GM23338 (cell line): ENCODE measurements around the gene NDC1. TPM values are rescaled to one million over a fixed set of nuclear protein-coding genes. Genes with fewer than 3 reads are reported as not detected.
"Not testable (repeated sequence)": the region's sequence is repeated elsewhere in the genome, so short reads cannot be mapped to it uniquely, and the experiment has no call there.

Experiments
- ATAC-seq: fragments of 200-7000 bp; cut with Tn5 transposase; 3 replicates; pipeline ENCODE4 v1.9.1; 2020
- DNase-seq: peaks from one replicate; pipeline ENCODE4 v3.0.0-alpha.2; 2015; ENCODE audit warnings: low spot score
- H2AFZ ChIP-seq: fragments of 200-600 bp; sonication (generic); 2 replicates; pipeline ENCODE4 v1.8.0; 2016; ENCODE audit warnings: antibody characterized with exemption, mild to moderate bottlenecking, moderate library complexity
- H3F3A ChIP-seq: fragments of 200-600 bp; sonication (generic); replicated peaks from 2 replicates; pipeline ENCODE4 v1.8.0; 2017; ENCODE audit warnings: antibody characterized with exemption, mixed run types, low read depth
- H3K27ac ChIP-seq: fragments of 200-600 bp; sonication (generic); 2 replicates; pipeline ENCODE4 v1.6.1; 2016; ENCODE audit warnings: low read depth
- H3K27me3 ChIP-seq: fragments of 200-600 bp; sonication (generic); 2 replicates; pipeline ENCODE4 v1.8.0; 2016; ENCODE audit warnings: mild to moderate bottlenecking, mixed run types, moderate library complexity; ENCODE audit not compliant: insufficient read depth
- H3K36me3 ChIP-seq: fragments of 200-600 bp; sonication (generic); 2 replicates; pipeline ENCODE4 v1.8.0; 2016; ENCODE audit warnings: mild to moderate bottlenecking; ENCODE audit not compliant: insufficient read depth
- H3K4me1 ChIP-seq: fragments of 200-600 bp; sonication (generic); 2 replicates; pipeline ENCODE4 v1.8.0; 2016; ENCODE audit warnings: mild to moderate bottlenecking, moderate library complexity; ENCODE audit not compliant: insufficient read depth
- H3K4me2 ChIP-seq: fragments of 200-600 bp; sonication (generic); 2 replicates; pipeline ENCODE4 v1.7.1; 2017; ENCODE audit warnings: mixed run types
- H3K4me3 ChIP-seq: fragments of 200-600 bp; sonication (generic); 2 replicates; pipeline ENCODE4 v1.6.1; 2016; ENCODE audit warnings: mixed run types
- H3K79me2 ChIP-seq: fragments of 200-600 bp; sonication (generic); replicated peaks from 2 replicates; pipeline ENCODE4 v1.8.0; 2017; ENCODE audit warnings: mild to moderate bottlenecking; ENCODE audit not compliant: insufficient read depth
- H3K9me2 ChIP-seq: fragments of 200-600 bp; sonication (generic); 2 replicates; pipeline ENCODE4 v1.8.0; 2017; ENCODE audit not compliant: insufficient read depth
- H4K20me1 ChIP-seq: fragments of 200-600 bp; sonication (generic); replicated peaks from 2 replicates; pipeline ENCODE4 v1.8.0; 2017; ENCODE audit warnings: mild to moderate bottlenecking; ENCODE audit not compliant: insufficient read depth
- H3K27ac Mint-ChIP-seq: 2 replicates; pipeline ENCODE4 v1.8.0; 2020; ENCODE audit warnings: inconsistent platforms, mild to moderate bottlenecking, moderate library complexity, mixed read lengths
- H3K27me3 Mint-ChIP-seq: 3 replicates; pipeline ENCODE4 v1.8.0; 2022; ENCODE audit warnings: low read depth, mild to moderate bottlenecking, moderate library complexity, mixed read lengths, inconsistent platforms; ENCODE audit not compliant: insufficient read depth, poor library complexity
- H3K36me3 Mint-ChIP-seq: 3 replicates; pipeline ENCODE4 v1.8.0; 2021; ENCODE audit warnings: low read depth, mild to moderate bottlenecking, inconsistent platforms, moderate library complexity, mixed read lengths
- H3K4me1 Mint-ChIP-seq: 3 replicates; pipeline ENCODE4 v1.8.0; 2020; ENCODE audit warnings: mild to moderate bottlenecking, inconsistent platforms, mixed read lengths
- H3K4me3 Mint-ChIP-seq: 3 replicates; pipeline ENCODE4 v1.8.0; 2021; ENCODE audit warnings: moderate library complexity, mild to moderate bottlenecking, inconsistent platforms, mixed read lengths
- H3K9me3 Mint-ChIP-seq: 3 replicates; pipeline ENCODE4 v1.8.0; 2020; ENCODE audit warnings: moderate library complexity, mild to moderate bottlenecking, inconsistent platforms, mixed read lengths
- EZH2phosphoT487 ChIP-seq: fragments of 200-600 bp; sonication (generic); IDR thresholded peaks from one replicate; pipeline ENCODE4 v1.8.1; 2018; ENCODE audit warnings: antibody characterized with exemption; ENCODE audit not compliant: unreplicated experiment
- ZNF331 ChIP-seq: fragments of 250-450 bp; sonication (Bioruptor Pico); IDR thresholded peaks from 2 replicates; pipeline ENCODE4 v1.5.0; 2020; ENCODE audit warnings: low read depth, mild to moderate bottlenecking, moderate library complexity
- ZNF462 ChIP-seq: fragments of 250-450 bp; sonication (Bioruptor Pico); IDR thresholded peaks from 2 replicates; pipeline ENCODE4 v1.5.0; 2020; ENCODE audit warnings: mild to moderate bottlenecking, moderate library complexity
- polyA plus RNA-seq: library from polyadenylated mRNA; unstranded; fragments of >200 nt; fragmentation: Nextera tagmentation; extraction: Ambion mirVana; gene quantifications from 2 replicates; pipeline ENCODE4 v1.2.1, GENCODE V29; 2016
- total RNA-seq: library from RNA; depleted of rRNA; stranded (reverse); fragments of >200 nt; shearing (Covaris generic); gene quantifications from 2 replicates; pipeline ENCODE4 v1.2.3, GENCODE V29; 2014

Gene NDC1
- total and polyA plus RNA-seq, 2 experiments from 2014 or later, result 19.8 to 100 TPM

- no peak for TF ChIP-seq ZNF462 (CRISPR knock-in tag)
- TF ChIP-seq ZNF331 (CRISPR knock-in tag), result no peak
- TF ChIP-seq EZH2phosphoT487, result no peak
These were observed 18.7 kb downstream of the NDC1 start (continued) for GRCh38 chr1:53819387-53819786.

- peaks cover 77% of the 10 kb centered on the region for H3K79me2 ChIP-seq
- DNase-seq, H3K27ac Mint-ChIP-seq: not testable (repeated sequence)
These were observed 21.5 kb downstream of the NDC1 start for GRCh38 chr1:53816584-53816983.

GRCh38 chr1:53815484-53815883 is 22.6 kb downstream of the NDC1 start:
- not testable (repeated sequence) for H3K4me3 ChIP-seq, H3K4me3 Mint-ChIP-seq, H3K9me3 Mint-ChIP-seq, H3K4me1 ChIP-seq, H3K27me3 ChIP-seq, H3K4me2 ChIP-seq, H3K27ac Mint-ChIP-seq, H2AFZ ChIP-seq, H3K9me2 ChIP-seq, DNase-seq, H3F3A ChIP-seq, H3K27ac ChIP-seq, H3K27me3 Mint-ChIP-seq, ATAC-seq
- H3K79me2 ChIP-seq, result peaks cover 77% of the 10 kb centered on the region
- peaks cover 29% of the 10 kb centered on the region; the same call in 1 of the 2 replicates for H3K36me3 ChIP-seq
- H4K20me1 ChIP-seq, result peaks cover 13% of the 10 kb centered on the region
- Mint-ChIP-seq H3K4me1 (peaks cover 16% of the 10 kb centered on the region; the same call in 2 of the 3 replicates), H3K36me3 (peaks cover 95% of the 10 kb centered on the region)

More at GRCh38 chr1:53816584-53816983, 21.5 kb downstream of the NDC1 start:
- not testable (repeated sequence) for H3F3A ChIP-seq, H3K4me1 Mint-ChIP-seq, H3K4me2 ChIP-seq, H2AFZ ChIP-seq, H3K27ac ChIP-seq, H3K27me3 Mint-ChIP-seq, H3K4me3 Mint-ChIP-seq, H3K9me3 Mint-ChIP-seq, H3K4me1 ChIP-seq, H3K4me3 ChIP-seq, ATAC-seq, H3K9me2 ChIP-seq, H3K27me3 ChIP-seq
- peaks cover 84% of the 10 kb centered on the region for H3K36me3 Mint-ChIP-seq
- H4K20me1 ChIP-seq, result peaks cover 14% of the 10 kb centered on the region
- H3K36me3 ChIP-seq, result peaks cover 32% of the 10 kb centered on the region; the same call in 1 of the 2 replicates
